ENCODE results near the gene ITGAX. TPM values are rescaled to one million over a fixed set of nuclear protein-coding genes. Genes with fewer than 3 reads are reported as not detected.
"Not testable (repeated sequence)": the region's sequence is repeated elsewhere in the genome, so short reads cannot be mapped to it uniquely, and the experiment has no call there.

ITGAX gene
- total RNA-seq, 4 donors from 2014 or later, result 0.22 to 0.91 (median 0.56) TPM

DNA sequence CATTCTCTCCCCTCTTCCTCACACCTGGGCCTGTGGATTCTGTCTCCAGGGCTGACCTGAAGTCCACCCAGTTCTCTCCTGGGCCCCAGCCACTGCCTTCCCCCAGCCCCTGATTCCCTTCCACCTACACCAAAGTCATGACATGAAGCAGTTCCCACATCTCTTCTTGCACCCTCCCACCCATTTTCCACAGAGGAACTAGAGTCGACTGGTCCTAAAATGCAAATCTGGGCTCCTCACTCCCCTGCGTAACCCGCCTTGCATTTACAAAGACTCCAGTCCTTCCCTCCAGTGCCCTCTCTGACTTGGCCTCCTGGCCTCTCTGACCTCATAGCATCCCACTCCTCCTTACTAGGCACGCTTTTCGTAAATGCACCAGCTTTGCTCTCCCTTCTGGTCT is 58.4 kb downstream of the ITGAX start:
- Histone ChIP-seq H3K9me3 (no peaks in the 10 kb centered on the region), H3K4me1 (no peaks in the 10 kb centered on the region), H3K27me3 (peaks cover 0 to 4% (median 0%) of the 10 kb centered on the region in 3 donors), H3K27ac (no peak overlapping the region), H3K4me3 (no peak overlapping the region), H3K36me3 (no peaks in the 10 kb centered on the region)
- DNase-seq (no peak), ATAC-seq (no peak)
- TF ChIP-seq POLR2A (IDR thresholded peaks at IDR 0.05), result no peak
- TF ChIP-seq, protein P1, sequence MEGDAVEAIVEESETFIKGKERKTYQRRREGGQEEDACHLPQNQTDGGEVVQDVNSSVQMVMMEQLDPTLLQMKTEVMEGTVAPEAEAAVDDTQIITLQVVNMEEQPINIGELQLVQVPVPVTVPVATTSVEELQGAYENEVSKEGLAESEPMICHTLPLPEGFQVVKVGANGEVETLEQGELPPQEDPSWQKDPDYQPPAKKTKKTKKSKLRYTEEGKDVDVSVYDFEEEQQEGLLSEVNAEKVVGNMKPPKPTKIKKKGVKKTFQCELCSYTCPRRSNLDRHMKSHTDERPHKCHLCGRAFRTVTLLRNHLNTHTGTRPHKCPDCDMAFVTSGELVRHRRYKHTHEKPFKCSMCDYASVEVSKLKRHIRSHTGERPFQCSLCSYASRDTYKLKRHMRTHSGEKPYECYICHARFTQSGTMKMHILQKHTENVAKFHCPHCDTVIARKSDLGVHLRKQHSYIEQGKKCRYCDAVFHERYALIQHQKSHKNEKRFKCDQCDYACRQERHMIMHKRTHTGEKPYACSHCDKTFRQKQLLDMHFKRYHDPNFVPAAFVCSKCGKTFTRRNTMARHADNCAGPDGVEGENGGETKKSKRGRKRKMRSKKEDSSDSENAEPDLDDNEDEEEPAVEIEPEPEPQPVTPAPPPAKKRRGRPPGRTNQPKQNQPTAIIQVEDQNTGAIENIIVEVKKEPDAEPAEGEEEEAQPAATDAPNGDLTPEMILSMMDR (IDR thresholded peaks at IDR 0.05 in 4 of 5, conservative IDR thresholded peaks at IDR 0.05 in 1 of 5), result no peak
- in situ Hi-C loops (cut with MboI; ENCODE audit: low sequenced_read_pairs in 4 of 4), result loop anchor here in 1 of 4 donors (25.0 kb wide), 1 partner anchor 201 kb away; the partner anchor contains the start of genes PYCARD, PYDC1 and TRIM72
- intact Hi-C loops (cut with DNase I; ENCODE audit: low total_unique reads), result no loop called here

DNA sequence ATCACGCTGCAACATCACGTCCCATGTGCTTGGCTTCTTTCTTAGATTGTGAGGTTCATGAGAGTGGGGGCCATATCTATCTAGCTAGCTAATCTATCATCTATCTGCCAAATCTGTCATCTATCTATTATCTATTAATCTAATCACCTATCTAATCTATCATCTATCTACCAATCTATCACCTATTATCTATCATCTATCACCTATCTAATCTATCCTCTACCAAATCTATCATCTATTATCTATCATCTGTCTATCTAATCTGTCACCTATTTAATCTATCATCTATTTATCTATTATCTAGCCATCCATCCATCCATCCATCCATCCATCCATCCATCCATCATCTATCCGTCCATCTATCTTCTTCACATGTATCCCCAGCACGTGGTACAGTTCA is 59.0 kb downstream of the ITGAX start:
- H3K27me3 ChIP-seq, result peaks cover 0 to 4% (median 0%) of the 10 kb centered on the region in 3 donors
- no peak overlapping the region for H3K4me3 ChIP-seq
- intact Hi-C loops (cut with DNase I; ENCODE audit: low total_unique reads) (no loop called here), in situ Hi-C loops (cut with MboI; ENCODE audit: low sequenced_read_pairs in 4 of 4) (loop anchor here in 1 of 4 donors (25.0 kb wide), 1 partner anchor 202 kb away; the partner anchor contains the start of genes PYCARD, PYDC1 and TRIM72)
- no peaks in the 10 kb centered on the region for H3K36me3 ChIP-seq
- no peak overlapping the region for H3K27ac ChIP-seq
- H3K9me3 ChIP-seq, result no peaks in the 10 kb centered on the region
- no peak for TF ChIP-seq POLR2A (IDR thresholded peaks at IDR 0.05)
- TF ChIP-seq, protein P1 (IDR thresholded peaks at IDR 0.05 in 4 of 5, conservative IDR thresholded peaks at IDR 0.05 in 1 of 5), result no peak
- DNase-seq (no peak), ATAC-seq (no peak)
- no peaks in the 10 kb centered on the region for H3K4me1 ChIP-seq

DNA sequence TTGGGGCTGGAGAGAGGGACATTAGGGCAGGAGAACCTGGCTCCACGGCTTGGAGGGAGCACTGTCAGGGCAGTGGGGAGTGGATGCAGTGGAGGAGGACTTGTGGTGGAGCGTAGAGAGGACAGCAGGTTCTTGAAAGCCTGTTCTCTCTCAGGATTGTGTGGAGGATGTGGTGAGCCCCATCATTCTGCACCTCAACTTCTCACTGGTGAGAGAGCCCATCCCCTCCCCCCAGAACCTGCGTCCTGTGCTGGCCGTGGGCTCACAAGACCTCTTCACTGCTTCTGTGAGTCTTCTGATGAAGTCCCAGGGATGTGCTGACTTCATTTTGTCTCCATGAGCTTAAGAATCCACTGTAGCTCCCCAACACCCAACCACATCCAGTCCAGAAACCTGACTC is 59.7 kb downstream of the ITGAX start:
- no peak overlapping the region for H3K4me3 ChIP-seq
- H3K9me3 ChIP-seq, result no peaks in the 10 kb centered on the region
- no peak for TF ChIP-seq POLR2A (IDR thresholded peaks at IDR 0.05)
- TF ChIP-seq, protein P1 (IDR thresholded peaks at IDR 0.05 in 4 of 5, conservative IDR thresholded peaks at IDR 0.05 in 1 of 5), result no peak
- intact Hi-C loops (cut with DNase I; ENCODE audit: low total_unique reads), result no loop called here
- H3K36me3 ChIP-seq, result no peaks in the 10 kb centered on the region
- peaks cover 0 to 4% (median 0%) of the 10 kb centered on the region in 3 donors for H3K27me3 ChIP-seq
- no peaks in the 10 kb centered on the region for H3K4me1 ChIP-seq
- in situ Hi-C loops (cut with MboI; ENCODE audit: low sequenced_read_pairs in 4 of 4), result loop anchor here in 1 of 4 donors (25.0 kb wide), 1 partner anchor 202 kb away; the partner anchor contains the start of genes PYCARD, PYDC1 and TRIM72
- no peak for DNase-seq
- ATAC-seq, result no peak
- H3K27ac ChIP-seq, result no peak overlapping the region

DNA sequence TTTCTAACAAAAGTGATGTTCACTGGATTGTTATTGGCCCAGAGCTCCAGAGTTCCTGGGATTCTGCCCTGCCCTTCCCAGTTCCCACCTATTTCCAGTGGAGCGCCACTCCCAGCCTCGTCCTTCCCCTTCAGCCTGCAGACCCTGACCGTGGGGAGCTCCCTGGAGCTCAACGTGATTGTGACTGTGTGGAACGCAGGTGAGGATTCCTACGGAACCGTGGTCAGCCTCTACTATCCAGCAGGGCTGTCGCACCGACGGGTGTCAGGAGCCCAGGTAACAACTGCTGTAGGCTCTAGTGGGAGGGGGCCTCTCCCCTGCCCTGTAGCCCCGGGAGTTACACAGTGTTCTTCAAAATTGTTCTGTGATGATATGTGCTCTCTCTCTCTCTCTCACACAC is 61.4 kb downstream of the ITGAX start:
- Histone ChIP-seq H3K4me1 (no peaks in the 10 kb centered on the region), H3K27me3 (no peaks in the 10 kb centered on the region), H3K4me3 (no peak overlapping the region), H3K9me3 (no peaks in the 10 kb centered on the region), H3K27ac (no peak overlapping the region), H3K36me3 (no peaks in the 10 kb centered on the region)
- in situ Hi-C loops (cut with MboI; ENCODE audit: low sequenced_read_pairs in 4 of 4) (loop anchor here in 1 of 4 donors (25.0 kb wide), 1 partner anchor 204 kb away; the partner anchor contains the start of genes PYCARD, PYDC1 and TRIM72), intact Hi-C loops (cut with DNase I; ENCODE audit: low total_unique reads) (no loop called here)
- no peak for ATAC-seq
- TF ChIP-seq, protein P1 (IDR thresholded peaks at IDR 0.05 in 4 of 5, conservative IDR thresholded peaks at IDR 0.05 in 1 of 5), result no peak
- TF ChIP-seq POLR2A (IDR thresholded peaks at IDR 0.05), result no peak
- no peak for DNase-seq

DNA sequence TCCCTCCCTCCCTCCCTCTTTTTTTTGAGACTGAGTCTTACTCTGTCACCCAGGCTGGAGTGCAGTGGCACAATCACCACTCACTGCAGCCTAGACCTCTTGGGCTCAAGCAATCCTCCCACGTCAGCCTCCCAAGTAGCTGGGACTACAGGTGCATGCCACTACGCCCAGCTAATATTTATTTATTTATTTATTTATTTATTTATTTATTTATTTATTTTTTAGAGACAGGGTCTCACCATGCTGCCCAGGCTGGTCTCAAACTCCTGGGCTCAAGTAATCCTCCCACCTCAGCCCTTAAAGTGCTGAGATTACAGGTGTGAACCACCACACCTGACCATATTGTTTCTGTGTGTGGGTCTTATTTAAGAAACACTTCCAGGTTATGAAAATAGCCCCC is 62.1 kb downstream of the ITGAX start:
- H3K9me3 ChIP-seq; DNase-seq; ATAC-seq; H3K4me3 ChIP-seq; H3K27me3 ChIP-seq; H3K27ac ChIP-seq; intact Hi-C loops (cut with DNase I; ENCODE audit: low total_unique reads); H3K36me3 ChIP-seq; H3K4me1 ChIP-seq: not testable (repeated sequence)
- in situ Hi-C loops (cut with MboI; ENCODE audit: low sequenced_read_pairs in 4 of 4), result loop anchor here in 1 of 4 donors (25.0 kb wide), 1 partner anchor 205 kb away; the partner anchor contains the start of genes PYCARD, PYDC1 and TRIM72

All from gastrocnemius medialis (tissue), 4 donors.